ENCODE measurements around the gene AGBL1. TPM values are rescaled to one million over a fixed set of nuclear protein-coding genes. Genes with fewer than 3 reads are reported as not detected.

The AGBL1 gene
- polyA plus RNA-seq, 1 experiment = not detected

GRCh38 chr15:86550075-86550474 is 470.4 kb downstream of the AGBL1 start:
- no peaks in the 10 kb centered on the region for H3K27me3 ChIP-seq (ENCODE audit: control insufficient read depth, insufficient read depth, low read length)
- H3K9me3 ChIP-seq (ENCODE audit: control insufficient read depth, insufficient read depth, low read length) = peaks cover 5% of the 10 kb centered on the region; the same call in 1 of the 2 replicates
- ChIA-PET POLR2A (no interaction called here), CTCF (no interaction called here)
- TF ChIP-seq, protein P1, sequence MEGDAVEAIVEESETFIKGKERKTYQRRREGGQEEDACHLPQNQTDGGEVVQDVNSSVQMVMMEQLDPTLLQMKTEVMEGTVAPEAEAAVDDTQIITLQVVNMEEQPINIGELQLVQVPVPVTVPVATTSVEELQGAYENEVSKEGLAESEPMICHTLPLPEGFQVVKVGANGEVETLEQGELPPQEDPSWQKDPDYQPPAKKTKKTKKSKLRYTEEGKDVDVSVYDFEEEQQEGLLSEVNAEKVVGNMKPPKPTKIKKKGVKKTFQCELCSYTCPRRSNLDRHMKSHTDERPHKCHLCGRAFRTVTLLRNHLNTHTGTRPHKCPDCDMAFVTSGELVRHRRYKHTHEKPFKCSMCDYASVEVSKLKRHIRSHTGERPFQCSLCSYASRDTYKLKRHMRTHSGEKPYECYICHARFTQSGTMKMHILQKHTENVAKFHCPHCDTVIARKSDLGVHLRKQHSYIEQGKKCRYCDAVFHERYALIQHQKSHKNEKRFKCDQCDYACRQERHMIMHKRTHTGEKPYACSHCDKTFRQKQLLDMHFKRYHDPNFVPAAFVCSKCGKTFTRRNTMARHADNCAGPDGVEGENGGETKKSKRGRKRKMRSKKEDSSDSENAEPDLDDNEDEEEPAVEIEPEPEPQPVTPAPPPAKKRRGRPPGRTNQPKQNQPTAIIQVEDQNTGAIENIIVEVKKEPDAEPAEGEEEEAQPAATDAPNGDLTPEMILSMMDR (IDR thresholded peaks at IDR 0.05; ENCODE audit: low read depth, low read length) = no peak
- no peak overlapping the region for H3K4me3 ChIP-seq (ENCODE audit: low read depth, low read length)
- no peak overlapping the region for H3K27ac ChIP-seq (ENCODE audit: low read depth, low read length)
- no peak for DNase-seq (ENCODE audit: low read depth, low spot score)

DNA sequence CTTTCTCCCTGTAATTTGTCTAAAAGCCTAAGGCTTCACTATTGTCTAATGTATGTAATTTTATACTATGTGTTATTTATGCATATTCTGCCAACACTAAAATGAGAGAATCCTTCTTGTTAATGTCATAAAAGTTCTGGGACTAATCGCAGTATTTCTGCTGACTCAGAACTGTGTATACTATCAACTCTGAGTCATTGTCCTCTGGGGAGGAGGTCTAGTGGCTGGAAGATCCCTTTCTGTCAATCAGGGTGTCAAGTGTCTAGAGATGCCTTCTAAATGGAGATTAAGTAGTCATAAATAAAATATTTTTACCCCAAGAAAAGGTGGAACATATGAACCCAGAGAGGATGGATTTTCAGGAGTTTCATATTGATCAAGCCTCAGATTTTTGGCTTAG is 473.4 kb downstream of the AGBL1 start:
- TF ChIP-seq, protein P1 (IDR thresholded peaks at IDR 0.05; ENCODE audit: low read depth, low read length) = no peak
- CTCF ChIA-PET = no interaction called here
- no peak for DNase-seq (ENCODE audit: low read depth, low spot score)
- Histone ChIP-seq H3K4me3 (ENCODE audit: low read depth, low read length) (no peak overlapping the region), H3K9me3 (ENCODE audit: control insufficient read depth, insufficient read depth, low read length) (peaks cover 10% of the 10 kb centered on the region; the same call in 1 of the 2 replicates), H3K27me3 (ENCODE audit: control insufficient read depth, insufficient read depth, low read length) (no peaks in the 10 kb centered on the region), H3K27ac (ENCODE audit: low read depth, low read length) (no peak overlapping the region)
- POLR2A ChIA-PET = no interaction called here

GRCh38 chr15:86555098-86555497 is 475.4 kb downstream of the AGBL1 start:
- DNase-seq (ENCODE audit: low read depth, low spot score) = no peak
- Histone ChIP-seq H3K4me3 (ENCODE audit: low read depth, low read length) (no peak overlapping the region), H3K9me3 (ENCODE audit: control insufficient read depth, insufficient read depth, low read length) (peaks cover 11% of the 10 kb centered on the region; the same call in 1 of the 2 replicates), H3K27ac (ENCODE audit: low read depth, low read length) (no peak overlapping the region), H3K27me3 (ENCODE audit: control insufficient read depth, insufficient read depth, low read length) (no peaks in the 10 kb centered on the region)
- TF ChIP-seq, protein P1 (IDR thresholded peaks at IDR 0.05; ENCODE audit: low read depth, low read length) = no peak
- POLR2A ChIA-PET = no interaction called here
- CTCF ChIA-PET = no interaction called here

DNA sequence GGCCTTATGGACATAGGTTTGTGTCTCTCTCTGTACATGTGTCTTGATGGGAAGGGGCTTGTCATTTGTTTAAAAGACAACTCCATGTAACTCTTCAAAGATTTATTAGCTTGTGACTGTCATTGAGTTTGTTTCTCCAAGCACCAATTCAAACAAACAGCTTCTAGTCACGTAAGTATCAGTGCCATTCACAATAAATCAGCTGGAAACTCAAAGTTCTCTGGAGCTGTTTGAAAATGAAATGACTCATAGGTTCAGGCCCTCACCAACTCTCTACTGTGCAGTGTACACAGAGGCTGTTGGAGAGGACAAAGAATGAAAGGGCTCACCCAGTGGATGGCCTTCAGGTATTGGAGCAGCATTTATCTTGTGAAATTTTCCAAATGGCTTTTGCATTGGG is 476.3 kb downstream of the AGBL1 start:
- Histone ChIP-seq H3K9me3 (ENCODE audit: control insufficient read depth, insufficient read depth, low read length) (peaks cover 11% of the 10 kb centered on the region; the same call in 1 of the 2 replicates), H3K27me3 (ENCODE audit: control insufficient read depth, insufficient read depth, low read length) (no peaks in the 10 kb centered on the region), H3K27ac (ENCODE audit: low read depth, low read length) (no peak overlapping the region), H3K4me3 (ENCODE audit: low read depth, low read length) (no peak overlapping the region)
- POLR2A ChIA-PET = no interaction called here
- no peak for DNase-seq (ENCODE audit: low read depth, low spot score)
- TF ChIP-seq, protein P1 (IDR thresholded peaks at IDR 0.05; ENCODE audit: low read depth, low read length) = no peak
- CTCF ChIA-PET = no interaction called here

DNA sequence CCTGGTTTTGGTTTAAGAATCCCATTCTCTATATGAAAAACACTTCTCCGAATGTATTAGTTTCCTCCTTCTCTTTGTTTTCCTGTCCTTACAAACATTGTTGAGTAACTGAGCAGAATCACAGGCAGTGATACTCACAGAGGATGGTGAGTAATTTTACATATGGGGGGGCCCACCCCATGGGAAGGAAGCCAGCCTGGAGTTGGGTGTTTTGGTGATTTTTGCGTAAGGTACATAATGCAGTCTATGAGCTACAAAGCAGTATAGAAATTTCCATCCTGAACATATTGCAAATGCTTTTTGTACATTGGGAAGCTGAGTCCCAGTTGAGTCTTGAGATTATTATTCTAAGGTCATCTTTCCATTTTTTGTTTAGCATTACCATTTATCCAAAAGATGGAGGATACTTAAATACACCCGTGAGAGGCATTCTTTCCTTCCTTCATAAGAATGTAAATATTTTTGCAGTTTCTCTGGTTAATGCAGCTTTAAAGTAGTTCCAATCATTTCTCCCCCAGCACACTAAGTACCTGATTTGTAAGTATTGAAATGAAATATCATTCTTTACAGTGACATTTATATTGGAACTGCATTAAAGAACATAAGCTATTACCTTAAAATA is 476.8 kb downstream of the AGBL1 start:
- POLR2A ChIA-PET = no interaction called here
- H3K27ac ChIP-seq (ENCODE audit: low read depth, low read length) = no peak overlapping the region
- DNase-seq (ENCODE audit: low read depth, low spot score) = no peak
- peaks cover 11% of the 10 kb centered on the region; the same call in 1 of the 2 replicates for H3K9me3 ChIP-seq (ENCODE audit: control insufficient read depth, insufficient read depth, low read length)
- H3K4me3 ChIP-seq (ENCODE audit: low read depth, low read length) = no peak overlapping the region
- CTCF ChIA-PET = no interaction called here
- TF ChIP-seq, protein P1 (IDR thresholded peaks at IDR 0.05; ENCODE audit: low read depth, low read length) = no peak
- H3K27me3 ChIP-seq (ENCODE audit: control insufficient read depth, insufficient read depth, low read length) = no peaks in the 10 kb centered on the region
